K562 (cell line): ENCODE results near the gene TEX54. TPM values are rescaled to one million over a fixed set of nuclear protein-coding genes. Genes with fewer than 3 reads are reported as not detected.

Source experiments
- ELK3 ChIP-seq: fragments of 450-650 bp; formaldehyde crosslinking; IDR thresholded peaks from 2 replicates; pipeline ENCODE4 v1.4.0; 2020; ENCODE audit warnings: mild to moderate bottlenecking
- FOXM1 ChIP-seq, 2 experiments: fragments of 450-650 bp in 1 of 2; sonication (generic) in 1 of 2; formaldehyde crosslinking in 1 of 2; IDR thresholded peaks; 2 replicates each; pipeline versions ENCODE4 v1.6.1 to v1.9.0; 2017 to 2022; ENCODE audit warnings: low read depth in 2 of 2, mild to moderate bottlenecking in 2 of 2, missing genetic modification reagents in 1 of 2, moderate library complexity in 1 of 2
- GABPA ChIP-seq: fragments of 200-800 bp; sonication (Bioruptor generic); conservative IDR thresholded peaks from 2 replicates; pipeline ENCODE4 v1.6.1; 2016; ENCODE audit warnings: low read depth, missing genetic modification characterization, missing compliant biosample characterization
- HDAC6 ChIP-seq: IDR thresholded peaks from 2 replicates; pipeline ENCODE4 v1.6.1; 2012; ENCODE audit warnings: low read depth, mild to moderate bottlenecking, control low read depth, inconsistent platforms, low read length, moderate library complexity
- HOMEZ ChIP-seq: fragments of 250-450 bp; sonication (Bioruptor Pico); IDR thresholded peaks from 2 replicates; pipeline ENCODE4 v1.4.0; 2020; ENCODE audit warnings: mild to moderate bottlenecking, moderate library complexity
- NR0B1 ChIP-seq: fragments of 450-650 bp; IDR thresholded peaks from one replicate; pipeline ENCODE4 v1.6.1; 2018; ENCODE audit warnings: mild to moderate bottlenecking, moderate library complexity; ENCODE audit not compliant: partially characterized antibody
- RBM34 ChIP-seq: fragments of 200-400 bp; formaldehyde crosslinking; IDR thresholded peaks from 2 replicates; pipeline ENCODE4 v1.6.1; 2018; ENCODE audit warnings: low read length, borderline replicate concordance; ENCODE audit not compliant: insufficient read depth
- SIRT6 ChIP-seq: IDR thresholded peaks from one replicate; pipeline ENCODE4 v1.6.1; 2012; ENCODE audit warnings: low read depth, mild to moderate bottlenecking, control low read depth, inconsistent platforms, low read length, moderate library complexity
- ZNF507 ChIP-seq: conservative IDR thresholded peaks from 2 replicates; pipeline ENCODE4 v1.6.1; 2017; ENCODE audit warnings: missing genetic modification characterization, missing compliant biosample characterization
- ZNF717 ChIP-seq: fragments of 250-450 bp; sonication (Bioruptor Pico); IDR thresholded peaks from 2 replicates; pipeline ENCODE4 v1.5.0; 2021
- ZSCAN29 ChIP-seq: fragments of 450-650 bp; IDR thresholded peaks from 2 replicates; pipeline ENCODE4 v1.6.1; 2017
- polyA plus RNA-seq, 8 experiments: library from polyadenylated mRNA; depleted of rRNA in 4 of 8; stranded (reverse) in 5 of 8; unstranded in 3 of 8; fragments of >200 nt; fragmentation: Nextera tagmentation in 2 of 8; fragmentation: Illumina TruSeq in 1 of 8; extraction: Ambion mirVana in 2 of 8; extraction: Trizol in 1 of 8; gene quantifications; 2 replicates each; pipeline versions ENCODE4 v1.2.1 to v1.2.3, GENCODE V29; 2011 to 2014; ENCODE audit warnings: inconsistent platforms in 1 of 8, missing spikeins in 1 of 8
- total RNA-seq, 7 experiments: library from RNA; depleted of rRNA in 6 of 7; stranded (reverse); fragments of >200 nt in 6 of 7; fragmentation: Illumina TruSeq in 2 of 7; extraction: Trizol in 2 of 7; gene quantifications; 2 replicates each; pipeline versions ENCODE4 v1.2.1 to v1.2.3, GENCODE V29; 2011 to 2021; ENCODE audit warnings: low replicate concordance in 1 of 7
- TF ChIP-seq, protein P1 (sequence below): fragments of 250-450 bp; sonication (Bioruptor Pico); IDR thresholded peaks from 2 replicates; pipeline ENCODE4 v1.5.0; 2021; ENCODE audit warnings: mild to moderate bottlenecking, borderline replicate concordance
- TF ChIP-seq, protein P2 (sequence below): sonication (generic); formaldehyde crosslinking; IDR thresholded peaks from 2 replicates; pipeline ENCODE4 v1.8.0; 2023; ENCODE audit warnings: mild to moderate bottlenecking, missing genetic modification reagents

TEX54 gene
- total and polyA plus RNA-seq, 9 of the 15 experiments (the other 6 are each of a cell fraction or from before 2014, with no cell fraction given) = not detected

GRCh38 chr11:62881579-62882430 lies 49.2 kb upstream of the TEX54 start (continued):
- TF ChIP-seq NR0B1 (no peak), FOXM1 (IDR thresholded peaks at IDR 0.05; ENCODE audit: low read depth) (no peak), FOXM1 (CRISPR knock-in tag; IDR thresholded peaks at IDR 0.05; ENCODE audit: low read depth) (no peak; the same call in 1 of the 2 replicates), ZNF717 (CRISPR knock-in tag) (no peak), ELK3 (CRISPR knock-in tag) (no peak), ZNF507 (tag) (no peak), SIRT6 (no peak), GABPA (tag) (peak; percentile 9; the same call in 1 of the 2 replicates), HOMEZ (CRISPR knock-in tag) (no peak), HDAC6 (no peak), ZSCAN29 (no peak), RBM34 (no peak)
- TF ChIP-seq, protein P1, sequence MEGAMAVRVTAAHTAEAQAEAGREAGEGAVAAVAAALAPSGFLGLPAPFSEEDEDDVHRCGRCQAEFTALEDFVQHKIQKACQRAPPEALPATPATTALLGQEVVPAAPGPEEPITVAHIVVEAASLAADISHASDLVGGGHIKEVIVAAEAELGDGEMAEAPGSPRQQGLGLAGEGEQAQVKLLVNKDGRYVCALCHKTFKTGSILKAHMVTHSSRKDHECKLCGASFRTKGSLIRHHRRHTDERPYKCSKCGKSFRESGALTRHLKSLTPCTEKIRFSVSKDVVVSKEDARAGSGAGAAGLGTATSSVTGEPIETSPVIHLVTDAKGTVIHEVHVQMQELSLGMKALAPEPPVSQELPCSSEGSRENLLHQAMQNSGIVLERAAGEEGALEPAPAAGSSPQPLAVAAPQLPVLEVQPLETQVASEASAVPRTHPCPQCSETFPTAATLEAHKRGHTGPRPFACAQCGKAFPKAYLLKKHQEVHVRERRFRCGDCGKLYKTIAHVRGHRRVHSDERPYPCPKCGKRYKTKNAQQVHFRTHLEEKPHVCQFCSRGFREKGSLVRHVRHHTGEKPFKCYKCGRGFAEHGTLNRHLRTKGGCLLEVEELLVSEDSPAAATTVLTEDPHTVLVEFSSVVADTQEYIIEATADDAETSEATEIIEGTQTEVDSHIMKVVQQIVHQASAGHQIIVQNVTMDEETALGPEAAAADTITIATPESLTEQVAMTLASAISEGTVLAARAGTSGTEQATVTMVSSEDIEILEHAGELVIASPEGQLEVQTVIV (CRISPR knock-in tag) = no peak
- TF ChIP-seq, protein P2, sequence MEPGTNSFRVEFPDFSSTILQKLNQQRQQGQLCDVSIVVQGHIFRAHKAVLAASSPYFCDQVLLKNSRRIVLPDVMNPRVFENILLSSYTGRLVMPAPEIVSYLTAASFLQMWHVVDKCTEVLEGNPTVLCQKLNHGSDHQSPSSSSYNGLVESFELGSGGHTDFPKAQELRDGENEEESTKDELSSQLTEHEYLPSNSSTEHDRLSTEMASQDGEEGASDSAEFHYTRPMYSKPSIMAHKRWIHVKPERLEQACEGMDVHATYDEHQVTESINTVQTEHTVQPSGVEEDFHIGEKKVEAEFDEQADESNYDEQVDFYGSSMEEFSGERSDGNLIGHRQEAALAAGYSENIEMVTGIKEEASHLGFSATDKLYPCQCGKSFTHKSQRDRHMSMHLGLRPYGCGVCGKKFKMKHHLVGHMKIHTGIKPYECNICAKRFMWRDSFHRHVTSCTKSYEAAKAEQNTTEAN (CRISPR knock-in tag) = no peak
